ENCODE measurements around the gene POP7.

POP7 gene

GRCh38 chr7:100726996-100727761 is 21.3 kb downstream of the POP7 start:
- Histone ChIP-seq H3K27me3 (ENCODE audit: insufficient read depth, low read depth) (peaks cover 95% of the 10 kb centered on the region), H3K4me3 (IDR thresholded peaks at IDR 0.05; ENCODE audit: insufficient read depth, low read depth, low read length) (no peak overlapping the region), H4K20me1 (ENCODE audit: insufficient read depth) (no peaks in the 10 kb centered on the region), H3K4me1 (ENCODE audit: low read depth, poor library complexity, severe bottlenecking) (no peaks in the 10 kb centered on the region), H3K79me2 (ENCODE audit: insufficient read depth, low read depth) (no peaks in the 10 kb centered on the region), H3K27ac (no peak overlapping the region), H2AFZ (ENCODE audit: low read depth) (no peak overlapping the region), H3K4me2 (no peak overlapping the region), H3K9ac (no peak overlapping the region), H3K36me3 (ENCODE audit: insufficient read depth) (no peaks in the 10 kb centered on the region)
- no peak for TF ChIP-seq CTCF (conservative IDR thresholded peaks at IDR 0.05; ENCODE audit: low read depth, low read length)

- H3K9ac ChIP-seq, result no peak overlapping the region
- H3K4me1 ChIP-seq (ENCODE audit: low read depth, poor library complexity, severe bottlenecking), result no peaks in the 10 kb centered on the region
These were observed 22.3 kb downstream of the POP7 start for GRCh38 chr7:100728196-100728595.

DNA sequence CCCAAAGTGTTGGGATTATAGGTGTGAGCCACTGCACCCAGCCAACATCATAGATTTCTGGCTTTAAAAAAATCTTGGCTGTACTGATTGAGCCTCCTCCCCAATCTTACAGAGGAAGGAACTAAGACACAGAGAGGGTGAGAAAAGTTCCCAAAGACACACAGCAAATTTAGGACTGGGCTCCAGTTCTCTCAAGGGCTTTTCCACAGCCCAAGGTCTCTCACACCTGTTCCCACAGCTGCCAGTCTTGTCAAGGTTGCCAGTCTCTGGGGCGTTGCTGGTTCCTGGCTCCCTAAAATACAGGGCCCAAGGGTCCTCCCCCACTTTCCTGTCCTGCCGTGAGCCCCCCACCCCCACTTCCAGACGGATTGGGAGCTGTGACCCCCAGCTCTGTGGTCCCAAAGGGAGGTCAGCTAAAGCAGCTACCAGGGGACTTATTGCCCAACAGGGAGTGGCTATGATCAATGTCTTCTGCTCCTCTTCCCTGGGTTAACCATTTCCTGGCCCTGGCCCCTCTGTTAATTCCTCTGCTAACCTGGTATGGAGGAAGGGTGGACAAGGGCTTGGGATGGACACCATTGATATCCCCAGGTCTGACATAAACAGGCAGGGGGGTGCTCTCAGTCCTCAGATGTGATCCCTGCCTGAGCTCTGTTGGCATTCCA is 24.3 kb downstream of the POP7 start:
- H2AFZ ChIP-seq (ENCODE audit: low read depth), result no peak overlapping the region
- H3K27ac ChIP-seq, result no peak overlapping the region
- H3K27me3 ChIP-seq (ENCODE audit: insufficient read depth, low read depth), result peaks cover 95% of the 10 kb centered on the region
- H4K20me1 ChIP-seq (ENCODE audit: insufficient read depth), result no peaks in the 10 kb centered on the region
- H3K79me2 ChIP-seq (ENCODE audit: insufficient read depth, low read depth), result no peaks in the 10 kb centered on the region
- H3K9ac ChIP-seq, result no peak overlapping the region
- H3K36me3 ChIP-seq (ENCODE audit: insufficient read depth), result no peaks in the 10 kb centered on the region
- H3K4me2 ChIP-seq, result no peak overlapping the region
- TF ChIP-seq CTCF (conservative IDR thresholded peaks at IDR 0.05; ENCODE audit: low read depth, low read length), result no peak
- no peaks in the 10 kb centered on the region for H3K4me1 ChIP-seq (ENCODE audit: low read depth, poor library complexity, severe bottlenecking)
- no peak overlapping the region for H3K4me3 ChIP-seq (IDR thresholded peaks at IDR 0.05; ENCODE audit: insufficient read depth, low read depth, low read length)

More at GRCh38 chr7:100728196-100728595, 22.3 kb downstream of the POP7 start:
- peaks cover 95% of the 10 kb centered on the region for H3K27me3 ChIP-seq (ENCODE audit: insufficient read depth, low read depth)
- no peaks in the 10 kb centered on the region for H3K36me3 ChIP-seq (ENCODE audit: insufficient read depth)
- H4K20me1 ChIP-seq (ENCODE audit: insufficient read depth), result no peaks in the 10 kb centered on the region
- no peak for TF ChIP-seq CTCF (conservative IDR thresholded peaks at IDR 0.05; ENCODE audit: low read depth, low read length)
- H2AFZ ChIP-seq (ENCODE audit: low read depth), result no peak overlapping the region
- no peak overlapping the region for H3K27ac ChIP-seq
- H3K4me3 ChIP-seq (IDR thresholded peaks at IDR 0.05; ENCODE audit: insufficient read depth, low read depth, low read length), result no peak overlapping the region
- no peaks in the 10 kb centered on the region for H3K79me2 ChIP-seq (ENCODE audit: insufficient read depth, low read depth)
- no peak overlapping the region for H3K4me2 ChIP-seq

GRCh38 chr7:100731937-100732636 is 26.2 kb downstream of the POP7 start:
- H3K36me3 ChIP-seq (ENCODE audit: insufficient read depth), result no peaks in the 10 kb centered on the region
- no peaks in the 10 kb centered on the region for H4K20me1 ChIP-seq (ENCODE audit: insufficient read depth)
- no peaks in the 10 kb centered on the region for H3K4me1 ChIP-seq (ENCODE audit: low read depth, poor library complexity, severe bottlenecking)
- TF ChIP-seq CTCF (conservative IDR thresholded peaks at IDR 0.05; ENCODE audit: low read depth, low read length), result no peak
- no peak overlapping the region for H3K9ac ChIP-seq
- no peak overlapping the region for H3K4me3 ChIP-seq (IDR thresholded peaks at IDR 0.05; ENCODE audit: insufficient read depth, low read depth, low read length)
- no peaks in the 10 kb centered on the region for H3K79me2 ChIP-seq (ENCODE audit: insufficient read depth, low read depth)
- peaks cover 96% of the 10 kb centered on the region for H3K27me3 ChIP-seq (ENCODE audit: insufficient read depth, low read depth)
- H3K27ac ChIP-seq, result no peak overlapping the region
- H2AFZ ChIP-seq (ENCODE audit: low read depth), result no peak overlapping the region
- H3K4me2 ChIP-seq, result no peak overlapping the region
